ENCODE data around the gene XRCC3.

Gene XRCC3

GRCh38 chr14:103725001-103725682, 9.9 kb upstream of the XRCC3 start:
- no peak for DNase-seq

GRCh38 chr14:103724116-103724515, 8.9 kb upstream of the XRCC3 start:
- DNase-seq: no peak

GRCh38 chr14:103723748-103724081, 8.5 kb upstream of the XRCC3 start:
- DNase-seq: no peak

GRCh38 chr14:103721334-103722120, 6.3 kb upstream of the XRCC3 start:
- DNase-seq: no peak

GRCh38 chr14:103719751-103720150, 4.5 kb upstream of the XRCC3 start:
- no peak for DNase-seq

GRCh38 chr14:103718572-103718971, 3.3 kb upstream of the XRCC3 start:
- no peak for DNase-seq

- no peak for DNase-seq
These were observed 1.7 kb upstream of the XRCC3 start for GRCh38 chr14:103716899-103717411.

- no peak for DNase-seq
These were observed 995 bp upstream of the XRCC3 start for GRCh38 chr14:103716091-103716801.

- no peak for DNase-seq
These were observed 1.1 kb downstream of the XRCC3 start for GRCh38 chr14:103714063-103714724.

- no peak for DNase-seq
These were observed 1.8 kb downstream of the XRCC3 start for GRCh38 chr14:103713304-103714062.

- DNase-seq: no peak
These were observed 2.5 kb downstream of the XRCC3 start for GRCh38 chr14:103712633-103713247.

GRCh38 chr14:103711516-103712431, 3.5 kb downstream of the XRCC3 start:
- DNase-seq: no peak

- no peak for DNase-seq
These were observed 4.4 kb downstream of the XRCC3 start for GRCh38 chr14:103710771-103711377.

- DNase-seq: no peak
These were observed 5.4 kb downstream of the XRCC3 start for GRCh38 chr14:103709814-103710213.

GRCh38 chr14:103708750-103709187, 6.5 kb downstream of the XRCC3 start:
- no peak for DNase-seq

GRCh38 chr14:103707329-103708263, 7.7 kb downstream of the XRCC3 start:
- DNase-seq: no peak

- DNase-seq: no peak
These were observed 8.5 kb downstream of the XRCC3 start for GRCh38 chr14:103706551-103707328.
